Mammary epithelial cell (primary cell): ENCODE measurements around the gene WNT11.

Experiments used
- EZH2 ChIP-seq: IDR thresholded peaks from 2 replicates; pipeline ENCODE4 v1.6.1; 2012; ENCODE audit warnings: low read length, inconsistent platforms, borderline replicate concordance
- TF ChIP-seq, protein P1 (sequence below), 2 donors: IDR thresholded peaks in 1 of 2; conservative IDR thresholded peaks in 1 of 2; 2 replicates each; pipeline ENCODE4 v1.5.1; 2011 to 2012; ENCODE audit warnings: inconsistent platforms in 2 of 2, low read length in 2 of 2, mild to moderate bottlenecking in 2 of 2, control low read depth in 1 of 2, low read depth in 1 of 2; ENCODE audit not compliant: insufficient read depth in 1 of 2; ENCODE audit errors: extremely low read depth in 1 of 2

DNA sequence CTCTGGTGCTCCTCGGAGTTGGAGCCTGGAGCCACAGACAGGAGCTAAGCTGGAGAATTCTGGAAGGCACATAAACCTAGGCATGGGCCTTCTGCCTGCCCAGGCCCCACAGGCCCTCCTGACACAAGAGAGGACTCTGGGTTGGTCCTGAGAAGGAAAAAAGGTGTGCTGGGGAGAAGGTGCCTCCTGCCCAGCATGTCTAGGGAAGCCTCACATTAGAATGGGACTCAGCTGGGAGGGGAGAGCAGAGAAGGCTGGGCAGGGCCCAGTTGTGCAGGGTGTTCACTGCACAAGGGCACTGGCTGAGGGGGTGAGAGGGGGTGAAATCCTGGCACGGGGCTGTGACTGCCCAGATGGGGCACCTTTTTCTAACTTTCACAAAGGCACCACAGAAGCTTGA is 39.4 kb upstream of the WNT11 start:
- TF ChIP-seq, protein P1, sequence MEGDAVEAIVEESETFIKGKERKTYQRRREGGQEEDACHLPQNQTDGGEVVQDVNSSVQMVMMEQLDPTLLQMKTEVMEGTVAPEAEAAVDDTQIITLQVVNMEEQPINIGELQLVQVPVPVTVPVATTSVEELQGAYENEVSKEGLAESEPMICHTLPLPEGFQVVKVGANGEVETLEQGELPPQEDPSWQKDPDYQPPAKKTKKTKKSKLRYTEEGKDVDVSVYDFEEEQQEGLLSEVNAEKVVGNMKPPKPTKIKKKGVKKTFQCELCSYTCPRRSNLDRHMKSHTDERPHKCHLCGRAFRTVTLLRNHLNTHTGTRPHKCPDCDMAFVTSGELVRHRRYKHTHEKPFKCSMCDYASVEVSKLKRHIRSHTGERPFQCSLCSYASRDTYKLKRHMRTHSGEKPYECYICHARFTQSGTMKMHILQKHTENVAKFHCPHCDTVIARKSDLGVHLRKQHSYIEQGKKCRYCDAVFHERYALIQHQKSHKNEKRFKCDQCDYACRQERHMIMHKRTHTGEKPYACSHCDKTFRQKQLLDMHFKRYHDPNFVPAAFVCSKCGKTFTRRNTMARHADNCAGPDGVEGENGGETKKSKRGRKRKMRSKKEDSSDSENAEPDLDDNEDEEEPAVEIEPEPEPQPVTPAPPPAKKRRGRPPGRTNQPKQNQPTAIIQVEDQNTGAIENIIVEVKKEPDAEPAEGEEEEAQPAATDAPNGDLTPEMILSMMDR (conservative IDR thresholded peaks at IDR 0.05 in 1 of 2, IDR thresholded peaks at IDR 0.05 in 1 of 2; ENCODE audit: extremely low read depth in 1 of 2, insufficient read depth in 1 of 2, low read depth in 1 of 2, low read length in 2 of 2) = no peak
- TF ChIP-seq EZH2 = no peak
